Muscle of leg (tissue), 11 donors: ENCODE measurements around the gene OR8A1. TPM values are rescaled to one million over a fixed set of nuclear protein-coding genes. Genes with fewer than 3 reads are reported as not detected.
"Not testable (repeated sequence)": the region's sequence is repeated elsewhere in the genome, so short reads cannot be mapped to it uniquely, and the experiment has no call there.

ENCODE experiments used
- DNase-seq: peaks from one replicate; pipeline ENCODE4 v3.0.0; 2013
- H3K27ac ChIP-seq: one replicate; pipeline ENCODE4 v1.5.1; 2013; ENCODE audit warnings: mild to moderate bottlenecking, low read length, control low read depth
- H3K27me3 ChIP-seq: one replicate; pipeline ENCODE4 v1.6.1; 2013; ENCODE audit warnings: low read length; ENCODE audit not compliant: control insufficient read depth, insufficient read depth
- H3K36me3 ChIP-seq: one replicate; pipeline ENCODE4 v1.6.1; 2013; ENCODE audit warnings: low read length; ENCODE audit not compliant: control insufficient read depth, insufficient read depth
- H3K4me1 ChIP-seq: one replicate; pipeline ENCODE4 v1.6.1; 2013; ENCODE audit warnings: low read length; ENCODE audit not compliant: control insufficient read depth, insufficient read depth
- H3K4me3 ChIP-seq: one replicate; pipeline ENCODE4 v1.5.1; 2013; ENCODE audit warnings: low read length, control low read depth
- H3K9me3 ChIP-seq: replicated peaks from 2 replicates; pipeline ENCODE4 v1.6.1; 2013; ENCODE audit warnings: low read depth, low read length; ENCODE audit not compliant: control insufficient read depth
- WGBS: methylation state at CpG from one replicate; pipeline ENCODE4 v1.1.5; 2013; ENCODE audit warnings: missing lambda C conversion rate; ENCODE audit not compliant: insufficient coverage; 5-methylcytosine and 5-hydroxymethylcytosine counted together
- polyA plus RNA-seq, 8 donors: library from polyadenylated mRNA; unstranded; fragments of 120-200 nt; gene quantifications; one replicate each; pipeline versions ENCODE4 v1.2.1 to v1.2.3, GENCODE V29; 2013; ENCODE audit warnings: inconsistent platforms in 1 of 8, low replicate concordance in 1 of 8; ENCODE audit not compliant: insufficient read length in 8 of 8, insufficient read depth in 1 of 8
- total RNA-seq: library from RNA; stranded (reverse); fragments of 120-200 nt; gene quantifications from one replicate; pipeline ENCODE4 v1.2.4, GENCODE V29; 2013

The OR8A1 gene
- total and polyA plus RNA-seq, 9 donors, result 0.09 to 0.71 (median 0.24) TPM

- Histone ChIP-seq H3K9me3 (no peaks in the 10 kb centered on the region), H3K27me3 (no peaks in the 10 kb centered on the region), H3K4me1 (no peaks in the 10 kb centered on the region), H3K4me3 (no peak overlapping the region), H3K27ac (no peak overlapping the region), H3K36me3 (no peaks in the 10 kb centered on the region)
- peak; percentile 78 for DNase-seq
- no CpG with 5 or more reads among the region's 3 CpGs for WGBS
Observed at GRCh38 chr11:124586238-124586860, 16.6 kb downstream of the OR8A1 start.

GRCh38 chr11:124591430-124591829 is 21.6 kb downstream of the OR8A1 start:
- no peak for DNase-seq
- Histone ChIP-seq H3K36me3 (no peaks in the 10 kb centered on the region), H3K27ac (no peak overlapping the region), H3K4me1 (no peaks in the 10 kb centered on the region), H3K4me3 (no peak overlapping the region), H3K9me3 (no peaks in the 10 kb centered on the region), H3K27me3 (peaks cover 2% of the 10 kb centered on the region)
- WGBS, result 60% methylated on average over 1 of the region's 2 CpGs

- no peak overlapping the region for H3K4me3 ChIP-seq
- no peaks in the 10 kb centered on the region for H3K4me1 ChIP-seq
- H3K36me3 ChIP-seq, result no peaks in the 10 kb centered on the region
- H3K9me3 ChIP-seq, result no peaks in the 10 kb centered on the region
- no peak overlapping the region for H3K27ac ChIP-seq
- peaks cover 2% of the 10 kb centered on the region for H3K27me3 ChIP-seq
- WGBS, result 91% methylated on average over 1 of the region's 6 CpGs
- DNase-seq, result no peak
Observed at GRCh38 chr11:124592627-124593026, 22.8 kb downstream of the OR8A1 start.

GRCh38 chr11:124595302-124595701 is 25.5 kb downstream of the OR8A1 start:
- no peak for DNase-seq
- Histone ChIP-seq H3K27me3 (peaks cover 2% of the 10 kb centered on the region), H3K4me3 (no peak overlapping the region), H3K27ac (no peak overlapping the region), H3K36me3 (no peaks in the 10 kb centered on the region), H3K9me3 (no peaks in the 10 kb centered on the region), H3K4me1 (no peaks in the 10 kb centered on the region)
- WGBS, result no CpG with 5 or more reads among the region's 3 CpGs

GRCh38 chr11:124597626-124598025 is 27.8 kb downstream of the OR8A1 start:
- no peaks in the 10 kb centered on the region for H3K9me3 ChIP-seq
- H3K4me1 ChIP-seq, result no peaks in the 10 kb centered on the region
- H3K36me3 ChIP-seq, result no peaks in the 10 kb centered on the region
- no peak overlapping the region for H3K27ac ChIP-seq
- no peak for DNase-seq
- peaks cover under 1% of the 10 kb centered on the region for H3K27me3 ChIP-seq
- no peak overlapping the region for H3K4me3 ChIP-seq

- Histone ChIP-seq H3K27ac (no peak overlapping the region), H3K4me3 (no peak overlapping the region), H3K9me3 (no peaks in the 10 kb centered on the region), H3K4me1 (no peaks in the 10 kb centered on the region), H3K27me3 (no peaks in the 10 kb centered on the region), H3K36me3 (no peaks in the 10 kb centered on the region)
- WGBS, result 100% methylated on average over 1 of the region's 5 CpGs
- DNase-seq, result no peak
Observed at GRCh38 chr11:124600621-124601320, 31.0 kb downstream of the OR8A1 start.

- H3K4me3 ChIP-seq, result no peak overlapping the region
- H3K27ac ChIP-seq, result no peak overlapping the region
- no peaks in the 10 kb centered on the region for H3K36me3 ChIP-seq
- no peaks in the 10 kb centered on the region for H3K27me3 ChIP-seq
- no peaks in the 10 kb centered on the region for H3K9me3 ChIP-seq
- no peaks in the 10 kb centered on the region for H3K4me1 ChIP-seq
- DNase-seq, result no peak
- 80% methylated on average over 3 of the region's 3 CpGs for WGBS
Observed at GRCh38 chr11:124602193-124602592, 32.4 kb downstream of the OR8A1 start.

GRCh38 chr11:124602723-124603122 is 32.9 kb downstream of the OR8A1 start:
- H3K4me1 ChIP-seq, H3K27me3 ChIP-seq, H3K9me3 ChIP-seq, H3K36me3 ChIP-seq, H3K27ac ChIP-seq, DNase-seq, H3K4me3 ChIP-seq: not testable (repeated sequence)
- no CpG with 5 or more reads among the region's 3 CpGs for WGBS

GRCh38 chr11:124605719-124606118 is 35.9 kb downstream of the OR8A1 start:
- H3K9me3 ChIP-seq, result no peaks in the 10 kb centered on the region
- no peaks in the 10 kb centered on the region for H3K27me3 ChIP-seq
- H3K27ac ChIP-seq, result no peak overlapping the region
- H3K4me1 ChIP-seq, result no peaks in the 10 kb centered on the region
- 64% methylated on average over 1 of the region's 3 CpGs for WGBS
- H3K36me3 ChIP-seq, result no peaks in the 10 kb centered on the region
- peak; percentile 57 for DNase-seq
- no peak overlapping the region for H3K4me3 ChIP-seq

GRCh38 chr11:124608147-124608546 is 38.4 kb downstream of the OR8A1 start:
- no peak for DNase-seq
- no peaks in the 10 kb centered on the region for H3K36me3 ChIP-seq
- H3K4me3 ChIP-seq, result no peak overlapping the region
- no peaks in the 10 kb centered on the region for H3K4me1 ChIP-seq
- no peak overlapping the region for H3K27ac ChIP-seq
- H3K9me3 ChIP-seq, result no peaks in the 10 kb centered on the region
- no peaks in the 10 kb centered on the region for H3K27me3 ChIP-seq
